Stimulated activated CD4-positive, alpha-beta T cell treated with anti-CD3 and anti-CD28 coated beads, Interleukin-1b, Interleukin-23, amount 100 ng/mL, for 4 hours (primary cell): ENCODE data around the gene CD177.
"Not testable (repeated sequence)": the region's sequence is repeated elsewhere in the genome, so short reads cannot be mapped to it uniquely, and the experiment has no call there.

Experiments used
- DNase-seq, 2 donors: peaks; one replicate each; pipeline ENCODE4 v3.0.0-alpha.2; 2020; ENCODE audit warnings: low read depth in 2 of 2

CD177 gene

GRCh38 chr19:43380771-43381386 lies 27.4 kb downstream of the CD177 start:
- no peak for DNase-seq

- not testable (repeated sequence) for DNase-seq
Measured at GRCh38 chr19:43382586-43383216, 29.2 kb downstream of the CD177 start.

DNA sequence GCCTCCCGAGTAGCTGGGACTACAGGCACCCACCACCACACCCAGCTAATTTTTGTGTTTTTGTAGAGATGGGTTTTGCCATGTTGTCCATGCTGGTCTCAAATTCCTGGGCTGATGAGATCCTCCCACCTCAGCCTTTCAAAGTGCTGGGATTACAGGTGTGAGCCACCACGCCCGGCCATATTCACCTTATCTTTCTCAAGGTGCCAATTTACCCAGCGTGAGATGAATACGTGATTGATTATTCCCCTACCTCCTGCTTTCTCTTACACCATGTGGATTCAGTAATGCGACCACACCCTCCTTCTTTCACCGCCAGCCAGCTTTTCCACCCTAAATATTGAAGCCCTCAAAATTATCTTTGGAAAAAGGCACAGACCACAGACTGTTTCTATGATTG lies 29.8 kb downstream of the CD177 start:
- DNase-seq: not testable (repeated sequence)

GRCh38 chr19:43383759-43384158 lies 30.3 kb downstream of the CD177 start:
- not testable (repeated sequence) for DNase-seq

GRCh38 chr19:43390903-43391551 lies 37.5 kb downstream of the CD177 start:
- not testable (repeated sequence) for DNase-seq

GRCh38 chr19:43391552-43391935 lies 38.1 kb downstream of the CD177 start:
- not testable (repeated sequence) for DNase-seq

DNA sequence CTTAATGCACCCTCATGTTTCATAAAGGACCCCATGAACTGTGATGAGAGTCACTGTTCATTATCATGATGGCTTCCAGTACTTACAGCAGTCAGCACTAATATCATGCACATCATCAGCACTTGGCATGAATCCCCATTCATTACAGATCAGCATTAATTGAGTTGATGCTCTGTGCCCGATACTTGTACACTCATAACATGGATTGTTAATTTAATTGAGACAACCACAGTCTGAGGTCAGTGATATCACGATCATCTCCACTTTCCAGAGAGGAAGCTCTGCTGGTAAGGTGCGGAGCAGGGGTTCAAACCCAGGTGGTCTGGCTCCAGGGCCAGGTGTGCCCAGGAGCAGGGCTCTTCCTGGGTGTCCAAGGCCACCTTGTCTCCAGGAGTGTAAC lies 40.0 kb downstream of the CD177 start:
- not testable (repeated sequence) for DNase-seq

DNA sequence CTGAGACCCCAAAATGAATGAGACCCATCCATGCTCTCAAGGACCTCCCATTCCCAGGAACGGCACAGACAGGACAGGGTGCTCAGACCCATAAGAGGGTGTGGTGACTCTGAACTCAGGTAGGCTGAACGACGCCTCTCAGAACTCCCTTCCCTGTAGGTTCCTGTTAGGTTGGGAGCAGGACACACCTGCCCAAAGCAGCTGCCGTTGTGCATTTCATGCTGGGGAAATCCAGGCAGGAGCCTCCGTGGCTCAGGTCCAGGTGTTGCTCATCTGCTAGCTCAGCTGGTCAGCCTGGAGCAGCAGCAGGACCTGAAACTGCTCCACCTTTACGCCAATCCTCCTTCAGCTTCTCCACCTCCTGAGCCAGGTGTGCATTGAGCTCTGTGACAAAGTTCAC lies 42.1 kb downstream of the CD177 start:
- no peak for DNase-seq

- DNase-seq: no peak
Measured at GRCh38 chr19:43406297-43406696, 52.8 kb downstream of the CD177 start.

- no peak for DNase-seq
Measured at GRCh38 chr19:43407416-43408005, 54.0 kb downstream of the CD177 start.

- DNase-seq: no peak
Measured at GRCh38 chr19:43408043-43408442, 54.6 kb downstream of the CD177 start.

GRCh38 chr19:43409415-43409814 lies 55.9 kb downstream of the CD177 start:
- no peak for DNase-seq

DNA sequence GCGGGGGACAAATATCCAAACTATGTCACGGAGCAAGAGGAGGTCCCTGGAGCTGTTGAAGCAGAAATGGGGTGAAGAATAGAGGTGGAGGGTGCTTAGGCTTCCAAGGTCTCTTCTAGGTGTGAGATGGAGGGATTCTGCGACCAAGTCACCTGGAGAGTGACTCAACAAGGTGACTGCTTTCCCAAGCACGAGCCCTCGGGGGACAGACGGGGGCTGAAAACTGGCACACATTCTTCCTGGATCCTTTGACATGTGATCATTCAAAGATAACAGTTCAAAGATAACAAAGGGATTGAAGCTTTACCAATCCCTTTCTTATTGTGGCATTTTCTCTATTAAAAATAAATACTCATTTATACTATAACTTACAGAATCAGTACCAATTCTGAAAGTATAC lies 59.0 kb downstream of the CD177 start:
- no peak for DNase-seq
